Progenitor cell of endocrine pancreas (in vitro differentiated cells): ENCODE results near the gene FAM111A. TPM values are rescaled to one million over a fixed set of nuclear protein-coding genes. Genes with fewer than 3 reads are reported as not detected.

Experiments
- DNase-seq: peaks from one replicate; pipeline ENCODE4 v3.0.0; 2021; ENCODE audit warnings: low spot score; ENCODE audit not compliant: unreplicated experiment
- H3K27ac Mint-ChIP-seq: 2 replicates; pipeline ENCODE4 v1.8.0; 2021; ENCODE audit warnings: mild to moderate bottlenecking, moderate library complexity, mixed read lengths
- H3K27me3 Mint-ChIP-seq: 2 replicates; pipeline ENCODE4 v1.8.0; 2021; ENCODE audit warnings: mixed read lengths
- H3K36me3 Mint-ChIP-seq: 2 replicates; pipeline ENCODE4 v1.8.0; 2022; ENCODE audit warnings: mixed read lengths; ENCODE audit not compliant: insufficient read depth
- H3K4me1 Mint-ChIP-seq: 2 replicates; pipeline ENCODE4 v1.8.0; 2021; ENCODE audit warnings: low read depth, mixed read lengths
- H3K4me3 Mint-ChIP-seq: 2 replicates; pipeline ENCODE4 v1.8.0; 2021; ENCODE audit warnings: low read depth, mild to moderate bottlenecking, moderate library complexity, mixed read lengths
- H3K9me3 Mint-ChIP-seq: 2 replicates; pipeline ENCODE4 v1.8.0; 2021; ENCODE audit warnings: low read depth, mixed read lengths
- total RNA-seq: library from RNA; stranded (reverse); gene quantifications from 2 replicates; pipeline ENCODE4 v1.2.1, GENCODE V29; 2021
- TF ChIP-seq, protein P1 (sequence below): fragments of 200-600 bp; sonication (generic); IDR thresholded peaks from one replicate; pipeline ENCODE4 v1.5.0; 2021; ENCODE audit warnings: antibody characterized with exemption, mild to moderate bottlenecking; ENCODE audit not compliant: unreplicated experiment

The FAM111A gene
- total RNA-seq, 1 donor from 2014 or later: 56.9 TPM

DNA sequence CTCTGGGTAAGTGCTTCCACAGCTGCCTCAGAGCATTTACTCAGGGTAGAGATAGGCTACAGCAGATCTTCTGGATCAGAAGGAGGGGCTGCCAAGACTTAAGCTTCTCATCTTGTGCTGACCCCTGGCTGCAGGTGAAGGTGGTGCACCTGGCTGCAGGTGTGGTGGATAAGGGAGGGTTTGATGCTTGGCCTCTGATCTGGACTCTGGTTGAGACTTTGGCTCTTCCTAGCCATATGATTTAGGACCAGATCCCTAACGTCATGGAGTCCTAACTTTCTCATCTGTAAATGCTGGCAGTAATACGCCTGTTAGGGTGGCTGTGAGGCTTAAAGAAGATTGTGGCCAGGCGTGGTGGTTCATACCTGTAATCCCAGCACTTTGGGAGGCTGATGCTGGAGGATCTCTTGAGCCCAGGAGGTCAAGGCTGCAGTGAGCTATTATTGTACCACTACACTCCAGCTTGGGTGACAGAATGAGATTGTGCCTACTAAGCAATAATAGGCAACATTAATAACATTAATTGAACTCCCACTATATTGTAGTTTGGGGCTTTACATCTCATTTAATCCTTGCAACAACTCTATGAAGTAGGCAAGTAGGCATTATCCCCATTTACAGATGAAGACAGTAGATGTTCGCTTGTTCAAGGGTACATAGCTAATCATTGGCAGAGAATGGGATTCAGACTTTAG lies 39.9 kb downstream of the FAM111A start:
- no peak overlapping the region for H3K27ac Mint-ChIP-seq

DNA sequence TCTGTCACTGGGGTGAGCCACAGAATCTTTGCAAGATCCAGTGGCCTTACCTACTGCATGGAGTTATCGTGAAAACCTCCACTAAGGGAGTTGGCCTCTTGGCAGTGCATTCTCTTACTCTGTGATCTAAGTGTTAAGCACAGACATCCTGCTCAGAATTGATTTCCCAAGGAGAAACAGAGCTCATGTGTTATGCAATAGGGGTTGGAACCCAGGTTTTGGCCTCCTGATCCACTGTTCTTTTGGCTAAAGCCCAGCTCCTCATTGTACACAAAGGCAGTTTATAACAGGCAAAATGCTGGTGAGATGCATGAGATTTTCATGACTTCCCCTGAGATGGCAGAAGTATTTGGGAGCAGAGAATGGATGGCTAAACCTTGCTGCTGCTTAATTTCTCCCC lies 41.1 kb downstream of the FAM111A start:
- Mint-ChIP-seq H3K36me3 (peaks cover 46% of the 10 kb centered on the region), H3K4me1 (peaks cover 45% of the 10 kb centered on the region), H3K4me3 (no peak overlapping the region), H3K27me3 (no peaks in the 10 kb centered on the region), H3K27ac (peak overlapping the region; percentile 62), H3K9me3 (peaks cover 2% of the 10 kb centered on the region)
- DNase-seq: no peak
- TF ChIP-seq, protein P1, sequence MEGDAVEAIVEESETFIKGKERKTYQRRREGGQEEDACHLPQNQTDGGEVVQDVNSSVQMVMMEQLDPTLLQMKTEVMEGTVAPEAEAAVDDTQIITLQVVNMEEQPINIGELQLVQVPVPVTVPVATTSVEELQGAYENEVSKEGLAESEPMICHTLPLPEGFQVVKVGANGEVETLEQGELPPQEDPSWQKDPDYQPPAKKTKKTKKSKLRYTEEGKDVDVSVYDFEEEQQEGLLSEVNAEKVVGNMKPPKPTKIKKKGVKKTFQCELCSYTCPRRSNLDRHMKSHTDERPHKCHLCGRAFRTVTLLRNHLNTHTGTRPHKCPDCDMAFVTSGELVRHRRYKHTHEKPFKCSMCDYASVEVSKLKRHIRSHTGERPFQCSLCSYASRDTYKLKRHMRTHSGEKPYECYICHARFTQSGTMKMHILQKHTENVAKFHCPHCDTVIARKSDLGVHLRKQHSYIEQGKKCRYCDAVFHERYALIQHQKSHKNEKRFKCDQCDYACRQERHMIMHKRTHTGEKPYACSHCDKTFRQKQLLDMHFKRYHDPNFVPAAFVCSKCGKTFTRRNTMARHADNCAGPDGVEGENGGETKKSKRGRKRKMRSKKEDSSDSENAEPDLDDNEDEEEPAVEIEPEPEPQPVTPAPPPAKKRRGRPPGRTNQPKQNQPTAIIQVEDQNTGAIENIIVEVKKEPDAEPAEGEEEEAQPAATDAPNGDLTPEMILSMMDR: no peak

More for the DNA sequence above, 39.9 kb downstream of the FAM111A start:
- DNase-seq: no peak
- peaks cover 2% of the 10 kb centered on the region for H3K9me3 Mint-ChIP-seq
- H3K4me3 Mint-ChIP-seq: no peak overlapping the region
- TF ChIP-seq, protein P1: peak; percentile 57
- no peaks in the 10 kb centered on the region for H3K27me3 Mint-ChIP-seq
- H3K4me1 Mint-ChIP-seq: peaks cover 50% of the 10 kb centered on the region
- H3K36me3 Mint-ChIP-seq: peaks cover 48% of the 10 kb centered on the region

DNA sequence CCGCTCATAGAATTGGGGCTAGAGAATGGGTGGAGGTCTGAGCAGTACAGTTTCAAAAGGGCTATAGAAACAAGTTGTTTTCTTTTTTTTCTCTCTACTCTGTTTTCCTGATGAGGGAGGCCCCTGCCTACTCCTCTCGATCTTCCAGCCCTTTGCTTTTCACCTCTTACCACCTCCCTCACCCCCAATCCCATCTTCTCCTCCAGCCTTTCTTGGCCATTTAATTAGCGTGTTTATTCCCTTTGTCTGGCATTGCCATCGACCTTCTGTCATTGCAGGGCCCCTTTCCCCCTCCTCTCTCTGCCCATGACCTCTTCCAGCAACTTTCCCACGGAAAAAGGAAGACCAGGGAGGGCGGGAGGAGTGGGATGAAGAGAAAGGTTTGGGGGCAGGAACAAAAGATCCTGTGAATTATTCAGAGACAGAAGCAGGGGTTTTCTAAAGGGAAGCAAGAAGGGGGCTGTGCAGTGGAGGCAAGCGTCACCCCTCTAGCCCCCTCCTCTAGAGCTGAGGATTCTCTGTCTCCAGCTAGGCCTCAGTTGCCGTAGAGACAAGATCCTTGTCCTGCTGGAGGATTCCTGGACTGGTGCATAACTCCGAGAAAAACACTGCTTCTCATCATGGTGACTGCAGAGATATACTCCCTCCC lies 42.2 kb downstream of the FAM111A start:
- peaks cover 44% of the 10 kb centered on the region for H3K4me1 Mint-ChIP-seq
- no peak for DNase-seq
- H3K9me3 Mint-ChIP-seq: no peaks in the 10 kb centered on the region
- H3K36me3 Mint-ChIP-seq: peaks cover 46% of the 10 kb centered on the region
- peak overlapping the region; percentile 97 for H3K27ac Mint-ChIP-seq
- TF ChIP-seq, protein P1: no peak
- H3K4me3 Mint-ChIP-seq: peak overlapping the region; percentile 71
- H3K27me3 Mint-ChIP-seq: no peaks in the 10 kb centered on the region

DNA sequence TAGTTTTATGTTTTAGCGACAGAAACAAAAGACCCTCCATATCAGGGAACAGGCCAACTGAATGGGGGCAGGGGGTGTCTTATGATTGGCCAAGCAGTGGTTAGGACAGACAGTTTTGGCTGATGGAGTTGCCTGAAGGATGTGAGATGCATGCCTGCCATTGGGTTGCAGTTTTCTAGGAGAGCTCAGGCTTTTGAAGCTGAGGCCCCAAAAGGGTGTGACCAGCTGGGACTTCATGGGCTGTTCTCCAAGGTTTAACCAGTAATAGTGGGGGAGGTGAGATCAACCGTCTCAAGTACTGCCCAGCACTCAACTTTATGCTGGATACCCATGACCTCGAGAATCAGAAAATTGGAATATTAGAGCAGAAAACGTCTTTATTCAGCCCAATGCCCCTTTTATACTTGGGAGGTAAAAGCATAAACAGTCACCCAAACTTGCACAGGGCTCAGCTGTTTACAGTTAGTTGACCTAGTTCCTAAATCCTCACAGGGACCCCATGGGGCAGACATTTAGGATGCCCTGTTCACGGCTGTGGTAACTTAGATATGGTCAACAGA lies 42.8 kb downstream of the FAM111A start:
- H3K36me3 Mint-ChIP-seq: peaks cover 51% of the 10 kb centered on the region
- H3K27me3 Mint-ChIP-seq: no peaks in the 10 kb centered on the region
- H3K9me3 Mint-ChIP-seq: no peaks in the 10 kb centered on the region
- H3K4me1 Mint-ChIP-seq: peaks cover 41% of the 10 kb centered on the region
- TF ChIP-seq, protein P1: no peak
- peak overlapping the region; percentile 71 for H3K4me3 Mint-ChIP-seq
- DNase-seq: no peak
- H3K27ac Mint-ChIP-seq: peak overlapping the region; percentile 97

DNA sequence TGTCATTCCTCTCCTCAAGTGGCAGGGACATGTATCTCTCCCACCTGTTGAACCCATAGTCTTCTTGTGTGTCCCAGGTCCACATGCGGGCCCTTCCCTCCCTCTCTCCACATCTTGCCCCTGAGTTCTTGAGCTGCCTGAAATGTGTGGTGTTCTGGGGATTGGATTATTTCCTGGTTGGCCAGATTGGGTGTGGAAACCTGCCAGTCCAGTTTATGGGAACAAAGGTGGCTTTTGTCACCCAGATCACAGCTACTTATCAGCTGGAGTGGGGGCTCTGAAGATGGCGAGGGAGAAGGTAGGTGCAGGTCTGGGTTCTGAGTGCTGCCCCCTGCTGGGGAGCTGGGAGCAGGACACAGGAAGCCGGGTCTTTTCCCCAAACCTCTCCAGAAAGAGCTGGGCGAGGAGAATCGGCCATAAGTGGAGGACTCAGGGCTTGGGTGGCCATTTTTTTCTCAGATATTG lies 43.5 kb downstream of the FAM111A start:
- peak overlapping the region; percentile 71 for H3K4me3 Mint-ChIP-seq

More for the DNA sequence above, 43.5 kb downstream of the FAM111A start:
- peak; percentile 78 for DNase-seq
- TF ChIP-seq, protein P1: peak; percentile 94
- Mint-ChIP-seq H3K27me3 (no peaks in the 10 kb centered on the region), H3K4me1 (peaks cover 37% of the 10 kb centered on the region), H3K36me3 (peaks cover 55% of the 10 kb centered on the region), H3K27ac (peak overlapping the region; percentile 97), H3K9me3 (no peaks in the 10 kb centered on the region)
